Activated T-helper 1 cell treated with anti-CD3 and anti-CD28 coated beads, Interleukin-2, amount 50 U/mL, for 16 hours (primary cell): ENCODE data around the gene ANKS1A.

ENCODE experiments used
- DNase-seq, 2 donors: peaks; one replicate each; pipeline ENCODE4 v3.0.0-alpha.2; 2020; ENCODE audit warnings: low read depth in 1 of 2, low spot score in 1 of 2

Gene ANKS1A

GRCh38 chr6:35052694-35053565 is 163.9 kb downstream of the ANKS1A start:
- no peak for DNase-seq

GRCh38 chr6:35053701-35054100 is 164.6 kb downstream of the ANKS1A start:
- DNase-seq: no peak

DNA sequence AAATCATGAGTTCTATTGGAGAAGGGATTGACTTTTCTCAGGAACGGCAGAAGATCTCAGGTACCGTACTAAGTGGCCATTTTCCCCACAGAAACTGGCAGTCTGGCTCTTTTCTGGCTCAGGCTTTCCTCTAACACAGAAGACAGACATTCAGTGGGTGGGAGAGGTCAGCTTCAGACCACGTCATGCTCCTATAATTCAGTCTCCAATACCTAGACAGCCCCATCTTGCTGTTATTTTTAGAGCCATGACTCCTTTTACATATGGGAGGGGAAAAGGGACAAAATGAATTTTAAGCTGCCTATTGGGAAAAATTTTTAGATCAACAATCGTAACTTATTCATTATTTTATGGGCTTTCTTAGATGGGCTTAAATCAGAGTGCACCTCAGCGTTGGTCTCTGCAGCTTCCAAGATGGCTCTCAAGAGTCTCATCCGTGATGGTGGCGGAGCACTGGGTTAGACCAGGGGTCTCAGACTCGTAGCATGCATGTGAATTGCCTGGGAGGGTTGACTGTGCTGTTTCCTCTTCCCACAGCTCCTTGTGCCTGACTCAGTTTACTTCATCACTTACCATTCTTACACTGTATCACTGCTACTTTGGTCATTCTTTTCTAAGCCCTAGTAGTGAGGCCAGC is 165.2 kb downstream of the ANKS1A start:
- DNase-seq: no peak

GRCh38 chr6:35054743-35055130 is 165.7 kb downstream of the ANKS1A start:
- no peak for DNase-seq

GRCh38 chr6:35055891-35056290 is 166.8 kb downstream of the ANKS1A start:
- no peak for DNase-seq

DNA sequence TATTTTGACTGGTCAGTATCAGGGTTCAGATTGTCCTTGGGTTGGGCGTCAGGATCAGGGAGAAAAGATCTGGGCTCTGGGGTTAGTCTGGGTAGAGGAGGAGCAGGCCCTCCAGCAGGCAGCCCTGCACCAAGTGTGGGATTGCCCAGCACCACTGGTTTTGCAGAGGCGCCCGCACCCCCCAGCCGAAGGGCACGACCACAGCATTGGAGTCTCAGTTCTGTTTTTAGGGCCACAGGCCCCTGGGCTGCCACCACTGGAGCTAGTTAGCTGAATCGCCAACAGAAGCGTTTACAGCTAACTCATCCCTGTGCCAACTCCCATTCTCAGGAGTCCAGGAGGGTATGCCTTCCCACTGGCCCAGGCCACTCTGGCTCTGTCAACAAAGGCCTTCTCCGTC is 167.9 kb downstream of the ANKS1A start:
- no peak for DNase-seq

DNA sequence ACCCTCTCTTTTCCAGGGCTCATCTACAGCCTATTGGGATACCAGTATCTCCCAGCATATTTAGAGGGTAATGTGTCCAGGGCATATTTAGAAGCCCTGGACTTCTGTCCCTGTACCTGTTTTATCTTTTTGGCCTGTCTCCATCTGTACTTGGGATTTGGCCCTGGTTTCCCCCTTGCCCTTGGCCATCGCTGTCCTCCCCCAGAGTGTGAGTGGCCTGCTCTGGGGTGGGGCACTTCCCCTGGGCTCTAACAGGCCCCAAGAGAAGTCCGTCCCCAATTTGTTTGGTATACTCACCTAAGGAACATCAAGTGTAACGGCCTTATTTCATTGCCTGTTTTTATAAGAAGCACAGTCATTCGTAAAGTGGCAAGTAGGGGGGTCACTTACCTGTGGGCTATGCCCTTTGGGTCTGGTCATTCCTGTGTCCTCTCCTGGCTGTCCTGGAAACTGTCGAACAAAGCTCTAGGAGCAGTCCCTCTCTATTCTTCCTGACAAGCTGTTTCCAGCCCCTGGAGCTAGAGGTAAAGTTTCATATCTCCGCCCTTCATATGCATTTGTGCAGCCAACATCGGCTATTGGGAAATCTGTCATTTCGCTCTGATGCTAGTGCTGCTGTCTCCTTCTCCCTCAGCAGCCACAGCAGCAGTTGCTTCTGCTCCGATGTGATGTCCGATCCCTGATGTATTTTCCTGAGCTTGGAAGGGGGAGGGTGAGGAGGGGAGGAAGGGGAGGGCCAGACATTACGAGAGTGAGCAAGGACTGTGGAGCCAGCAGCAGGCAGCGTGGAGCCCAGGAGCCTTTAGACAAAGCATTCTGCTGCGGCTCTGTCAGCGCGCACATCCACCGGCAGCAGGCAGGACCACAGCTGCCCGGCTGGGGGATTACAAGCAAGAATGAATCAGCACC is 168.6 kb downstream of the ANKS1A start:
- DNase-seq: no peak

DNA sequence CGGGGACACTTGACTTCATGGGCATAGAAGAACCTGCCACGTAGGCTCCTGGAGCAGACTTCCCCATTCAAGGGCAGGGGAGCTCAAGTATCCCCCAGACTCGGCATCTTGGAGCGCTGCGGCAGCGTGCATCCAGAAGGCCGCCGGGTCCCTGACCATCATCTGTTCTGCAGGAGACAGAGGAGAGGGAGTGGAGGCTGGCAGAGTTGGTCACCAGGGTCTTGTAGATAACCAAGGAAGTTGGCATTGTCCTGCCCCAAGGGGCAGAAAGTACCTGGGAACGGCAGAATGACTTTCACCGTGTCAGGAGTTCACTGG is 169.3 kb downstream of the ANKS1A start:
- DNase-seq: no peak

- no peak for DNase-seq
These were observed 169.9 kb downstream of the ANKS1A start for GRCh38 chr6:35058865-35059522.

DNA sequence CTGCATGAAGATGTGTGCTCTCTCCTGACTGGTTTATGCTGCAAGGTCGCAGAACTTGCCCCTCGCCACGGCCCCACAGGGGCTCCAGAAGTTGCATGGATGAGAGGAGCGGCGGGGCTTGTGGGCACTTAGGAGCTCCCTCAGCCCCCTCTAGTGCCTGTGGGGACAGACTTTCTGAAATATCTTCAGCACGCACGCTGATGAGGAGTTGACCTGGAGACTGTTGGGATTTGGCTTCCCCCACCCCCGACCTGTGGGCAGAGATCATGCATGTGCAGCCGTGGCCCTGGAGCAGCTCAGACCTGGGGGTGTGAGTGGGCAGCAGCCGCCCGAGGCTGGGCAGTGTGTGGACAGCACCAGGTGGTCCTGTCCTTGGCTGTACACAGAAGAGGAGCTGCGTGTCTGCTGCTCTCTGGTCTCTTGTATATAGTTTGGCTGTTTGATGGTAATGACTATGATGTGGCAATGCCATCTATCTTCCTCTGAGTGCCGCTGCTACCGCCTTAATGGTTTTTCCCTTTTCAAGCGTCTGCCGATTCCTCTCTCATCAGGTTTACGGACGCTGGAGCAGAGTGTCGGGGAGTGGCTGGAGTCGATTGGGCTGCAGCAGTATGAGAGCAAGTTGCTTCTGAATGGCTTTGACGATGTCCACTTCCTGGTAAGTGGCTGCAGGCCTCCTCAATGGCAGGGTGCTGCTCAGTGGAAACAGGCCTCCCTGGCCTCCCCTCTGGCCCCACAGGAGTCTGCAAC is 170.7 kb downstream of the ANKS1A start:
- DNase-seq: no peak

DNA sequence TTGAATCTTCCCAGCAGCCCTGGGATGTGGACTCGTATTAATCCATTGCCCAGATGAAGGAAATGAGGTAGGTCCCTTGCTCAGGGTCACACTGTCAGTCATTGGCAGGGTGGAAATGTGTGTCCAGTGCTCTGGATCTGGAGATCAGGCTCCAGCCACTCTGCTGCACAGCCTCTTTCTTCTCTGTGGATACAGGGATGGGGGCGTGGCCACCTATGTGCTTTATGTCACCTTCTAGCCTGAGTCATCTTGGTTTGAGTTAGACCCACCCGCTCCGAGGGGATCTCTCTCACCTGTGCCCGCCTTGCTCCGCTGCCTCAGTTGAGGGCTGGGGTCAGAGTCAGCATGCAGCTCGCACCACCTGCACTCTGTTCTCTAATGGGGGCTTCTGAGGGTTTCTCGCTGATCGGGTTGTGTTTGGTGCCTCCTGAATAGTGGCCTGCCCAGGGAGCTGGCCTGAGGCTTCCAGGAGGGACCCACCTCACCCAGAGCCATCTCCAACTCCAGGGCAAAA is 172.1 kb downstream of the ANKS1A start:
- no peak for DNase-seq

- no peak for DNase-seq
These were observed 172.8 kb downstream of the ANKS1A start for GRCh38 chr6:35061651-35062410.

DNA sequence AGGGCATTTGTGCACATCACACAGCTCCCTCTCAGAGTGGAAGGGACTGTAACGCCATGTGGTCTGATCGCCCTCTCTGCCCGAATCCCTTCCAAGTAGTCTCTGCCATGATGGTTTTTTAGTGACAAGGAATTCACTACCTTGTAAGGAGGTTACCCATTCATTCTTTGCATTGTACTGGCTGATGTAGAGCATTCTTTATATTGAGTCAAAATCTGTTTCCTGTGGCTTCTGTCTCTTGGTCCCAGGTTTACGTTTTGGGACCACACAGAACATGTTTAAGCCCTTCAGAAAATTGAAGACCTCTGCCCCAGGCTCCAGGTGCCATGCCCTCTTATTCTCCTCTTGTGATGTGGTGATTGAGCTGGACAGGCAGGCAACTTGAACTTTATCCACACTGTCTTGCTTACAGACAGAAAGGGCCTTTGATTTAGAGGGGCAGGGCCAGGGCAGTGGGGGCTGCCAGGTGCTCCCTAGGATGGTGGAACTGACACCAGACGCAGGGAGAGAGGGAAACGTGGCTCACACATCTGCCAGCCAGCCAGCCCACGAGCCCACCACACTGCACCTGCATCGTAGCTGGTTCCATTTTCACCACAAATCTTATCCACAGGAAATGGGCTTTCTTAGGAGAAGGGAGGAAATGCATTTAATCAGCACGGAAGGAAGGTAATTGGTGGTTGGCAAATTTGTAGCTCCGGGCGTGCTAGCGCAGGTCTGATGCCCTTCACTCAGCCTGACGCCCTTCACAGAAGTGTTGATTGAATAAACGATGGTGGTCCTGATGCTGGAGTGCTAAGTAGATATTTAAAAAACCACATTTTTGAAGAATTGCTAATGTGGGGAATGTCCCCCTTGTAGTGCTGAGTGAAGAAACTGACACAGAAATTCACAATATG is 173.9 kb downstream of the ANKS1A start:
- DNase-seq: no peak

DNA sequence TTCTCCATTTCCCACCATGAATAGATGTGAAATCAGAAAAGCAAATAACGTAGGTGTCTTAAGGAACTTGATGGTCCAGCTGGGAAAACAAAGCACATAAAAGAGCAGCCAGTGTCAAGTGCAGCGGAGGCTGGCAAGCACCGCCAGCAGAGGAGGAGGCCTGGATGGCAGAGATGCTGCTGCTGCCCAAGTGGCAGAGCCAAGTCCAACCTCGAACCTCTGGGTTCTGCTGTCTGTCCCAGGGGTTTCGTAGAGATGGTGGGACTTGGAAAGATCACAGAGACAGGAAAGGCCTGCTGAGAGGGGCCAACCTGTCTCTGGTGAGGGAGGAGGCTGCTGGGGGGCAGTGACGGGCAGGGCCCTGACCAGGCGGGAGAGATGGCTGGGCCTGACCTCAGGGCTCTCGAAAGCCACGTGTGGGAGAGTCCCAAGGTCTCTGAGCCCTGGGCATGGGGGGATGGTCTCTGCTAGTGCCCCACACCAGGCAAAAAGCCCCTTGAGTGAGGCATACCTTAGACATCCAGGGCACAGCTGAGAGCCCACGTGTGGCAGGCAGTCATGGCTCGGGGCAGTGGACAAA is 174.7 kb downstream of the ANKS1A start:
- DNase-seq: no peak

GRCh38 chr6:35064290-35064689 is 175.2 kb downstream of the ANKS1A start:
- DNase-seq: no peak

DNA sequence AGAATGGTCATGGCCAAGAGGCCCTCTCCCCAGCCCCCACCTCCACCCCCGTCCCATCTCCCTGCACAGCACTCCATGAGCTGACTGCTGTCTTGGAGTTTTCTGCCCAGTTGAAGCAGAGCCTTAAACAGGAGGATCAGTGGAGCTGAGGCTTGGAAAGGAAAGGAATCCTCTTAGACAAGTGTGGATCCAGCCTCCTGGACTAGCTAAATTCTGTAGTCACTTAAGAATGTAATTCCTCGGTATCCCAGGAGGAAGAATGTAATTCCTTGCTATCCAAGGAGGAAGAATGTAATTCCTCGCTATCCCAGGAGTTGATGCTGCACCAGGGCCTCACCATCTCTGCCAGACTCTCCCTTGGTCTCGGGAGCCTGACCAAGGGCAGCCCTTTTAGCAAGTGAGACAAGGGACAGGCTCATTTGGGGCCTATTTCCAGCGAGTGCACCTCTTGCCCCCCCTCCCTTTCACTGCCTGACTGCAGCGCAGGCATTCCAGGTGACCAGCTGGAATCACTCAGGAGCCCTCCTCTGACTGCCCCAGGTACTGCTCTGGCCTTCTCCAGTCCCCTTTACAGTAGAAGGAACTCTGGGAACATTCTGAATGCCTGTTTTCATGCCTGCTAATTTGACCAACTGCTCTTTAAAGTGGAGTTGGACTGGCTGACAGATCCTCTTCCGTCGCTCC is 175.8 kb downstream of the ANKS1A start:
- DNase-seq: no peak

- no peak for DNase-seq
These were observed 176.4 kb downstream of the ANKS1A start for GRCh38 chr6:35065441-35065800.

GRCh38 chr6:35065870-35066269 is 176.8 kb downstream of the ANKS1A start:
- no peak for DNase-seq
